HG03378 (cell line): ENCODE results near the gene DNMT3A.

Source experiments
- ATAC-seq: cut with Tn5 transposase; IDR thresholded peaks from one replicate; pipeline ENCODE4 v1.9.1; 2021; ENCODE audit warnings: mild to moderate bottlenecking, moderate library complexity; ENCODE audit not compliant: unreplicated experiment

DNMT3A gene

DNA sequence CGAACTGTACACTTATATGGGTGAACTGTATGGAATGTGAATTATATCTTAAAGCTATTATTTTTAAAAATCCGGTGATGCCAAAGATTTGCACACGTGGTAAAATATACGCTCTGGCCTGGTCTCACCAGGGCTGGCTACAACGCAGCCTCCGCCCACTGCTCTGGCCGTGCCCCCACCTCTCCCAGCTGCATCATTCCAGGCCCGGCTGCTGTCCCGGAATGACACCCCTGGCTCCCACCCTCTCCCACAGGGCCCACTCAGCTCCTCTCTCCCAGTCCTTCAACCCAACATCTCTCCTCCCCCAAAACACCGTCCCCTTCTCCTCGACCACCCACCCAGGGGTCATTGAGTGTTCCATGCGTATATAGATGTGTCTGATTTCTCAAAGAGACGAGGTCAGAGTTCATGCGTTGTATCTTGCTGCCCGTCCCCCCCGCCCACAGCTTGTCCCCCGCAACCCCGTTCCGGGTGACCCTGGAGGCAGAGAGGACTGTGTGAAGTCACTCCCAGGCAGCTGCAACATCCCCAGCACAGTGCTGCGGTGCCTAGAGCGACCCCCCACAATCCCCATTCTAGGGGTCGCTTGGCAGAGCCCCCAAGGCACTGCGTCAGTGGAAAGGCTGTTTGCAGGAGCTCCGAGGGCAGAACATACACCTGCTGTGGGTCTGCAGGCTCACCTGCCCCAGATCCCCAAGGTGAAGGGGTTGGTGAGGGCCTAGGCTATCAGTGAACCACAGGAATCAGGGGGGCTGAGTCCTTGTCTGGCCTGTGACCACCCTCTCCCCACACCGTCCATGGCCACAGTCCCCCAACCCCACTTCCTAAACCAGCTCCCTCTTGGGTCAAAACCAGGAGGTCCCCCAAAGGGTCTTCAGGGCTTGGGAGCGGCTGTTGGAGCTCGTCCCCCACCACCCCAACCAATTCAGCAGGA lies 13.3 kb downstream of the DNMT3A start:
- ATAC-seq, result no peak

DNA sequence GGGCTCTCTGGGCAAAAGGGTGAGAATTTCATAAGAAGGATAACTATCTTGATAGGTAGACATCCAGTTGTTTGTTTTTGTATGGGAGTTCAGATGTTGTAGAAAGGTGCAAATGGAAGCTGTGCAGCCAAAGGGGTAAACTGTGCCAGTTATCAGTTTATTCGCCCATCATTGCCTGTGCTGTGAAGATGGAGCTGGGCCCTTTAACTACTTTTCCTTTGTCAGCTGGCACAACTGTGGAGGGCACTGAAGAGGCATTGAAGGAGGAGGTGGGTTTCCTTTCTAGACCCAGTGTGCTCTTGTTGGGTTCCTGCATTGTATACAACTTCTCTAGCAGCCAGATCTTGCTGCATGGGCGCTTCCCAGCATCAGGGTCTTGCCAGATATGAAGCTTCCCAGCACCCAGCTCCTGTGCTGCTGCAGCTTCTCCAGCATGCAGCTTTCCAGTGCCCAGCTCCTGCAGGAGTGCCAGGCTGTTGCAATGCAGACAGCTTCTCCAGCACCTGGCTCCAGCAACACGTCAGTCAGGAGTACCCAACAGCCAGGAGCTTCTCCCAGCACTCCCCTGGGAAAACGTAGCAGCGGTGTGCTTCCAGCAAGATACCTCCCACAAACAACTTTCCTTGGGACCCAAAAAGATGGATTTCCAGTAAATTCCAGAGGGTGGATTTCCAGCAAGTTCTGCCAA lies 15.3 kb downstream of the DNMT3A start:
- no peak for ATAC-seq

DNA sequence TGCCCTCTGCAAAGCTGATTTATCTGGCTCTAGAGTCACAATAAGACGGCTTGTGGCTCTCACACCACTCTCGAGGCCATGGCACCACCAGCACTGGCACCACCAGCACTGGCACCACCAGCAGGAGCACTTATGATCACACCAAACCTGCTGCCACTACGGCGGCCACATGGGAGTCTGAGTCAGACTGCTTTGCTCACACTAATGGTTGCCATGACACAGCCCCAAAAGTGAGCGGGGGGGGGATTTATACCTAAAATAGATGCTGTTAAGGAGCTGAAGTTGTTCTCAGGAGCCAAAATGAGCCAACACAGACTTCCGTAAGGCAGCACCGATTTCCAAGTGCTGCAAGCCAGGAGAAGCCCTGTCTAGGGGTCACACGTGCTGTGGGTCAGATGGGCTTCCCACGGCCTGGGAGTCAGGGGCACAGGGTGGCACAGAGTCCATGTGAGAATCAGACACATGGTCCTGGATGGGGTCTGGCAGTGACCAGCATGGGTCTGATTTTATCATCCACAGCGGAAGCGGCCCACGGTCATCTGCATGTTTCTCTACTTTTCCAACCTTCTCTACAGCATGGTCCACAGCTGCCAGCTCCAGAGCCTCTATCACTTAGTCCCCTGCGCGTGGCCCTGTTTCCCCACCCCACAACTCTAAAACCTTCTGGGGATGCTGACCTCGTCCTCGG lies 16.7 kb downstream of the DNMT3A start:
- ATAC-seq, result no peak

DNA sequence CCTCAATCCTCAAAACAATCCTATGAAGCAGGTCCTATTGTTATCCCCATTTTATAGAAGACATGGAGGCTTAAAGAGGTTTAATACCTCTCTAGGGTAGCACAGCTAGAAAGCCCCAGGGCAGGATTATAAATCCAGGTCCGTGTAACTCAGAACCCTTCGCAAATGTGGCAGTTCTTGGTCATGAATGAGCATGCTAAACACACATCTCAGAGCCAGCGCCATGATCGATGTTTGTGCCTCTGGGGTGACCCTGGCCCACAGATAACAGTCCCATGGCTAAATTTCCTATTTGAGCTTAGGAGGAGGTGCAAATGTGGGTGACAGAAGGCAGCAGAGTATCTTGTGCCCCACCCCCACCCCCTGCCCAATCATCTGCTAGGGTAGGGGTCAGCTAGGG lies 17.5 kb downstream of the DNMT3A start:
- ATAC-seq, result no peak

DNA sequence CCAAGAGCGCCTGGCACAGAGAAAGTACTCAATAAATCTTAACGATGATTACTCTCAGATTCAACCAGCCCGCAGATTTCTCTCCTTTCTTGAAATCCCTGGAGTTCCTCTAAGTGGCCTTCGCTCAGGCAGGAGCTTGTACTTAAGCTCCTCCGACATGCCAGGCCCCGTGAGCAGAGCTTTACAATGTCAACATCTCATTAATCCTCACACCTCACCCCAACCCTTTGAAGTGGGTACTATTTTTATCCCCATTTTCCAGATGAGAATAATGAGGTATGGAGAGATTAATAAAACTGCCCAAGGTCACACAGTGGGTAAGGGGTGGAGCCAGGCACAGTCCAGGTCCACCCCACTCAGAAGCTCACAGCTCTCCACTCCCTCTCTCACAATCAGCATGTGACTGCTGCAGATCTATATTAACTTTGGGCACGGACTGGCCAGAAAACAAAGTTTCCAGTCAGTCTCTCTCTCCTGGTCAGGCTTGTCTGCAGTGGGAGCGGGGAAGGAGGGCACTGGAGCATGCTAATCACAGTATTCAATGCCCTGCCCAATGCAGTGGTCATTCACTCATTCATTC lies 18.0 kb downstream of the DNMT3A start:
- ATAC-seq, result no peak

DNA sequence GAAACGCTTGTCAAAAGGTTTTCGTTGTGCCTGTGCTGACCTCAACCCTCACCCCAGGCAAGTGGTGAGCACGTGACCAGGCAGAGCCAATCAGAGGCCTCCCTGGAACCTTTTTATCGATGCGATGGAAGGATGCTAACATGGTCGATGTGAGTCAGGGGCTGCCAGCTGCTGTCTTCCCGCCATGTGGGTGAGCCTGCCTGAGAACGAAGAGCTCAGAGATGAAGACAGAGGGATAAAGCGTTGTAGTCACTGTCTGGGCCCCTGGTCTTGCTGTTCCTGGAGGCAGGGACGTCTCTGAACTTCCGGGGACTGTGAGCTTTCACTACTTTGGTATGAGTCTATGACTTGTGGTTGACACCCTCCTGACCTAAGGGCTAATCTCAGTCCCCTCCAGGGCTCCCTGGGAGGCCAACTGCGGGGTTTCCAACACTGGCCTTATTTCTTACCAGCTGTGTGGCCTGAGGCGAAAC lies 18.6 kb downstream of the DNMT3A start:
- ATAC-seq, result no peak

DNA sequence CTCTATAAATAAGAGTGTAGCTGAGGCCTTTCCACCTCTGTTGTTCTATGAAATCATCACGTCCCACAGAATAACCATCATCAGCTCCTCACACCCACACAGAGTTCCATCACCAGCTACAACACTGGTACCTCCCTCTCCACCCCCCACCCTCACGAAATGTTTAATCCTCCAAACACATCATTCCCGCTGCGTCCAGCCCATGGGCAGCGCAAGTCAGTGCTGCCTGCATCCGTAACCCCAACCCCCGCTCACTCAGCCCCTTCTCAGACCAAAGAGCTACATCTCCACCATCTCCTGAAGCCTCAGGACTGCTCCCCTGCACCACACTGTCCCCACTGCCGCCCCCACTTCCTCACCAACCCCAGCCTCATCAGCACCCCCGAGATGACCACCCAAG lies 19.4 kb downstream of the DNMT3A start:
- no peak for ATAC-seq

DNA sequence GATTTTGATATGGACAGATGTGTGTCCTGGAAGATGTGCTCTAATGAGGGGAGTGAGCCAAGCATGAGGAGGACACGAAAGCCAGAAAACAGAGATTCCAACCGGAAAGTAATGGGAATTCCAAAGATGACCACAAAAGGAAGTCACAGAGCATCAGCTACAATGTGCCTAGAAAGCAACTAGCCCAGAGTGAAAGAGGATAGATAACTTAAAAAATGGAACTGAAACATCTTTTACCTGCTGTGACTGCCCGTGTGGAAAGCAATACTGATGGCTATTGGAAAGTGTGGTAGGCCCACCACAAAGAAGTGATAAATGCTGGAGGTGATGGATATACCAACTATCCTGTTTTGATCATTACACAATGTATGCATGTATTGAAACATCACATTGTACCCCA lies 21.6 kb downstream of the DNMT3A start:
- peak; percentile 58 for ATAC-seq

DNA sequence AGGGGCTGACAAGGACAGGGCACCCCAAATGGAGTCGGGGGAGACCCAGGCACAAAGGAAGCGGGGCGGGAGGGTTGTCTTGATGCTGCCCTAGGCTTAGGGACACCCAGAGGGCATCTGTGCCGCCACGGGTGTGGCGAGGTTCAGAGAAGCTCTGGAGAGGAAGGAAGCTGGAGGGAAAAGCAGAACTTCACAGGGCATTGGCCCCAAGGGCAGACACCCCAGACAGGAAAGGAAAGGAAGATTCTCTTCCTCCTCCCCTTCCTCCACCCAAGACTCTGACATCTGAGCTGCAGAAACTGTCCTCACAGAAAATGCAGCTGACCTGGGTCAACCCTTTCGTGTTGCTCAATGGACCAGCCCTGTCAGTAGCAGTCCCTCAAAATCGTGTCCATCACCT lies 25.6 kb downstream of the DNMT3A start:
- no peak for ATAC-seq

DNA sequence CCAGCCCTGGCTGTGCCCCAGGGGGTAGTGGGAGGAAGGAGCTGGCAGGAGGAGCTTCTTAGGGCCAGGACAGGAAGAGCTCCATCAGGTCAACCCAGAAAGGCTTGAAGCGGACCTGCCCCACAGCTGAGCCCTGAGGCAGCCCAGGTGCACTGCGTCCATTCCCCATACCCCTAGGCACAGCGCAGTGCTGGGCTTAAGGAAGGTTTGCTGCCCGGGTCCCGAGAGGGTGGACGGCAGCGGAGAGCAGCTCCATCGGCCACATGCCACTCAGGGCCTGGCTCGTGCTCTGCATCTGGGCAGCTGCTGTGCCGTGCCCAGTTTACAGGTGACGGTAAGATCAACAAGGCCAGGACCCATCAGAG lies 26.4 kb downstream of the DNMT3A start:
- no peak for ATAC-seq

DNA sequence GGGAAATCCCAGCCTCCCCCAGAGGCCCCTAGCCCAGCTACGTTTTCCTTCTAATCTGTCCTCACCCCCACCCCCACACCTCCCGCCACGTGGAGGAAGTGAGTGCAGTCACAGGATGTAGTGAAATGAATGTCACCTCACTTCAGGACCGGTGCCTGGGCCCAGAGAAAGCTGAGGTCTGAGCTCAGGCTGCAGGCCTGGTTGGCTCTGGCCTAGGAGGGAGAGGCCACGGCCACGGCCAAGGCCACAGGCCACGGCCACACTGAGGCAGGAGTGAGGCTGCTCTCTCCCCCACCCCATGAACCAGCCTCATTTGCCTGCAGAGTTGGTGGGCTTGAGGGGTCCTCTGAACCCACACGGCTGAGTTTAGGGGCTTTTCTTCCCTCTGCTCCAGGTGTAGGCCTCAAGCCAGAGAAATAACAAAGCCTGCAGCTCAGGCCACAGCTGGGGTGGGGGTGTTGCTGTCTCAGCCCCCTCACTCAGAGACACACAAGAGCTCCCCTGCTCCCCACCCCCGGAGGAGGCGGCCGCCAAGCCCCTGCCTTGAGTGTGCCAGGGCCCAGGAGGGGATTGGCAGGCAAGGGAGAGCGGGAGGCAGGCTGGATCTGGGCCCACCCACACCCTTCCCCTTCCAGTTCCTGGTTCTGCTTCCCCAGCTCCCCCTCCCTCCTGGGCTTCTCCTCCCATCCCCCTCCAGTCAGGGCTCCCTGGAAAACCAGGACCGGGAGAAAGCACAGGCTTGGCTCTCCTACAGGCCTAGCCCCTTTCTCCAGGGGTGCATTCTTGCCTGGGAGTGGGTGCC lies 27.0 kb downstream of the DNMT3A start:
- peak; percentile 60 for ATAC-seq

DNA sequence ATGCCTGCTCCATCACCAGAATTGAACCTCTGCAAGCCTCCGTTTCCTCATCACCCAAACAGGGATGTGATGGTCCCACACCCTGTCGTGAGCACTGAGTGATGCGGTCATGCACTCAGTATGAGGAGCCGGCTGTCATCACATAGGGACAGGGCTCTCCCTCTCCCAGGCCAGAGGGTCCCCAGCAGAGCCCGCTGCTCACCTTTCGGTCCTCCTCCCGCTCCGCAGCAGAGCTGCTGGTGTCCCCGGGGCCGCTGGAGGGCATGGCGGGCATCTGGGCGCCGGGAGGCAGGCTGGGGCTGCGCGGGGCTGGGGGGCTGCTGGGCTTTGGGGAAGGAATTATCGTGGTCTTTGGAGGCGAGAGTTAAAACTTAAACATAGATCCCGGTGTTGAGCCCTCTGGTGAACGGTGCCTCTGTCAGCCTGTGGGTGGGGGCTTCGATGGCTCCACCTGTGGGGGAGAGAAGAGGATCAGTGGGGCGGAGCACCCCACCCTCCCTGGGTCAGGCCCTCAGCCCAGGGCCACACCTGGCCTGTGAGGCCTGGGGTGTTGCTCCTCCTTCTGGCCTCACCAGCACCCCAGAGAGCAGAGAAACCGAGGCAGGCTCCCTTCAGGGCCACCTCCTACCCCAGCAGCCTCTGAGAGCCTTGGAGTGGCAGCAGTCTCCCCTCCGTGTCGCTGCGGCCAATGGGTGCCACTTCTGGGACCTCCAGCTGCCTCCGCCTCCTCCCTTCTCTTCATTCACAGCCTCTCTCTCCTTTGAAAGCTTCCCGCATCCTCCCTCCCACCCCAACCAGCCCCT lies 27.8 kb downstream of the DNMT3A start:
- peak; percentile 10 for ATAC-seq

DNA sequence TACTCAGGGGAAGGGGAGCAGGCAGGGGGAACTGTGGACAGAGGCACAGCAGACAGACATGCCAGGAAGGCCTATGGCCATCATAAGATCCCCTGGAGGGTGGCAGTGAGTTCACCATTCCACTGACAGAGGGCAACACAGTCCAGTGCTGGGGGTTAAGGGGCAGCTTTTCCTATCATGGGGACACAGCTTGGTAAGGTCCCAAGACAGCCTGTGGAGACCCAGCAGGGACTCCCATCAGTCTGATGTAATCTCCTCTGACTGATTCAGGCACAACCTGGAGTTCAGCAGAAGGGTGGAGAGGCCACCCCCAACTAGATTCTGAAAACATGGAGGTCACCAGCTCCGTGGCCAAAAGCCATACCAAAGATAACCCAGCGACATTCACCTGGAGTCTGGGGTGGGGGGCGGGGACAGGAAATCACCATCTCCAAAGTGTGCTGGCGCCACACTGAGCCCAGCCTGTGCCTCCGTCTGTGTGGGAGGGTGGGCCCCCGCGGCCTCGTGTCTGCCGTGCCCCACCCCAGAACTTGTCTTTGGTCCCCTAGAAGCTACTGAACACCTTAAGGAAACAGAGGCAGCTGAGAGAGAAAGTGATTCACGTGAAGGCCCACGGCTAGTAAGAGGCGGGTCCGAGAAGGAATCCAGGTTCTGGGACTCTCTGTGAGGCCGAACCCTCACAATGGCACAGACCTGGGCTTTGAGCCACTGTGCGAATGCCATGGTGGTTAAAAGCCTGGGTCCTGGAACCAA lies 28.6 kb downstream of the DNMT3A start:
- ATAC-seq, result no peak

DNA sequence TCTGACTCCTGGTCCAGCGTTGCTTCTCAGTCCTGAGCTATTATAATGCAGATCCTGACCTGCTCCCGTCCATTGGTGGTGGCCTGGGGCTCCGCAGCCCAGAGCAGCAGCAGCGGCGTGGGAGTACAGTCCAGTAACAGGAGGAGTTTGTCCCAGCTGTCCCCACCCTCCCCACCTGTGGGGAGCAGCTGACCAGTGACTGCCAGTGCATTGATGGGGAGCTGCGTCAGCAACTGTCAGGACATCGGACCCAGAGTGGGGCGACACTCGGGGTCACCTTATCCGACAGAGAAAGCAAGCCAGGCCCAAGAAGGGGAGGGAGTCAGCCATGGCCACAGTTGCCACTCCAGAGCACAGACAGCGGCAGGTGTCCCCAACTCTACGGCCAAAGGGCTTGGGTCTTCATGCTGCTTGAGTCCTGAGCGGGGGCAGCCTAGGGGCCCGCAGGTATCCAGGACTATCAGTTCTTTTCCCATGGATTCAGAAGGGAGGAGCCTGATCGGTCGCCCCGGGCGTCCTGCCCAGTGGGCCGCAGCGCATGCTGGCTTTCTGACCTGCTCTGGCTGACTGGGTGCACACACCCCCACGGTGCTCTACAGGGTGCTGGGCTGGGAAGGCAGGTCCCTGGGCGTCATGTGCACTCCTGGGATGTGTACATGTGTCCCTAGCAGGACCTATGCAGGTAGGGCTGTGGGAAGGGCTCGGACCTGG lies 29.7 kb downstream of the DNMT3A start:
- ATAC-seq, result no peak

DNA sequence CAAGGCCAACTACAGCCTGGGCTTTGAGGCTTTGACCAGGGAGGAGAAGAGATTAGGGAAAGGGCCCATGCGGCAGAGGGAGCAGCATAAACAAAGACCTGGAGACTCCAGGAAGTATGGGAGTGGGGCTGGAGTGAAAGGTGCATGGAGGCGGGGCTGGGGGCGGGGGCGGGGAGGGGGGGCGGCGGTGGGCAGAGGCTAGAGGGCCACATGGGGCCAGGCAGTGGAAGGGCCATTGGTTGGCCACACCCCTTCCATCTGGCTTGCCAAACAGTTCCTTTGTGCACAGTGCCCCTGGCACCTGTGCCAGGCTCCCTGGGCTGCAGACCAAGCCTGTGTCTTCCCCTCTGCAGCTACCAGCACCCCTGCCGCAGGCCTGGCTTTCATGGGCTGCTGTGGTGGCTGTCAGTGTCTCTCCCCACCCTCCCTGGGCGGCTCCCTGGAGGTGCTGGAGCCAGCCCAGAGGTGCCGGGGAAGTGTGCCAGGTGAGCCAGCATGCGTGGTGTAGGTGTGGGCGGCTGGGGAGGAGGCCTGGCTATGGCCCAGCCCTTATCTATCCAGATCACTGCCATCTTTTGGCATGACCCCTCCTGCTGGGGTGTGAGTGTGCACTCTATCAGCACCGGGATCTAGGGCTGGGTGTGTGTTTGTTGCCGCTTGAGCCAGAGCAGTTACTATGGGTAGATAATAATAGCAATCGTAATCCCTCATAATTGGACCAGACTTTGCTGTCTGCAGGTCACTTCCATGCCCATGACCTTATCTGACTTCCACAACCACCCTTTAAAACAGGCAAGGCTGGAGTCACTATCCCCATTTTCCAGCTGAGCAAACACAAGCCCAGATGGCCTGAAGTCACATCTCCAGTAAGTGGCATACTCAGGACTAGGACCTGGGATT lies 30.5 kb downstream of the DNMT3A start:
- ATAC-seq, result no peak

DNA sequence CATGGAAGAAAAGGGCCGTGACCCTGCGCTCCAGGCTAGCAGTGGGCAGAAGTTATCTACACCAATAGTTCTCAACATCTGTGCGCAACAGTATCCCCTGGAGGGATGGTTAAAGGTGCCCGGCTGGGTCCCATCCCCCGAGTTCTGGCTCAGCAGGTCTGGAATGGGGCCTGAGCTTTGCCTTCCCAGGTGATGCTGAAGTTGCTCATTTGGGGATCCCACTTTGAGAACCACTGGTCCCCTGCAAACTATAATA lies 31.1 kb downstream of the DNMT3A start:
- ATAC-seq, result no peak

DNA sequence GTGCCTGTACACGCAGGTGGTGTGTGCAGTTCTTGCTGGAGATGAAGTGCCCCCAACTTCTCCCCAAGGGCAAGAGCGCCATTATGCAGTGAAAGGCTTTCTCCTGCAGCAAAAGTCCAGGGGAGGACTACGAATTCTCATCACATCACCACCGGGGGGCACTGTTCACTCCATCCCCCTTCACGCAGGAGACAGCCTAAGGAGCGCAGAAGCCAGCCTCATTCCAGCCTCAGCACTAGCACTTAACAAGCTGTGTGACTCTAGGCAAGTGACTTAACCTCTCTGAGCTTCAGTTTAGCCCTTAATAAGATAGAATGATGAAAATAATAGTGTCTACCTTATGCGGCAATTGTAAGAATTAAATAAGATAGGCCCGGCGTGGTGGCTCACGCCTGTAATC lies 32.3 kb downstream of the DNMT3A start:
- no peak for ATAC-seq

DNA sequence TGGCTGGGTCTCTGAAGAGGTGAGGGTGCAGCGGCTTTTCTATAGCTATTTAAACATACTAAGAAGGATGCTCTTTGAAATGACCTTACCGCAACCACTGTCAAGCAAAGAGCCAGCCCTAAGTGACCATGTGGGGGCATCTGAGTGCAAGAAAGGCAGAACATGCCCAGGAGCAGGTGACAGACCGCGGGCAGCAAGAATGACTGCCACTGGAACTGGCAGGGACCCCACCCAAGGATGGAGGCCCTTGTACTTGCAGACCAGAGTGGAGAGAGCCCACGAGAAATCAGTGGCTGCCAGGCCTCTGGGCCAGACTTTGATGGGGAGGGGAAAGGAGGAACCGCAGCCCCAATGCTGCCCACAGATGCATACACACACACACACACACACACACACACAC lies 33.1 kb downstream of the DNMT3A start:
- no peak for ATAC-seq
